Measurements from ENCODE around the gene GGT6. TPM values are rescaled to one million over a fixed set of nuclear protein-coding genes. Genes with fewer than 3 reads are reported as not detected.

The GGT6 gene
- polyA plus RNA-seq, 2 of the 4 experiments (the other 2 are of a cell fraction): not detected

DNA sequence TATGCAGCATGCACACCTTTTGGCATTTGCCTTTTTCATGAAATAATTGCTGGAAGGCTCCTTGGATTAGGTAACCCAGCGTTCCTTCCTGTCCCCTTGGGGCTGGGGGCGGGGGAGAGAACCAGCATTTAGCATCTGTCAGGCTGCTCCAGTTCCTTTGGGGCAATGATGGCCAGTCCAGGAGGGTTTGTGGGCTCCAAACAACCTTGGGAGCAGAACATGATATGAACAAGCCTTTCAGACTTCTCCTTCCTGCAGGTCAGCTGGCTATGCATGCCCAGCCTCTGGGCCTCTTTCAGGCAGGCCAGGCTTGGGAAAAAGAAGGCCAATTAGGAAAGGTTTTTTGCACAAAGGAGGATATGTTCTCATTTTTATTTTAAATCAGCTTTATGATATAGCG, 22.8 kb upstream of the GGT6 start:
- H3K4me1 ChIP-seq: peaks cover 7% of the 10 kb centered on the region; the same call in 2 of the 3 replicates
- no peak overlapping the region; the same call in 2 of the 3 replicates for H3K4me2 ChIP-seq
- no peak overlapping the region for H3K27ac ChIP-seq
- no peaks in the 10 kb centered on the region for H3K9me3 ChIP-seq
- no peak overlapping the region; the same call in 2 of the 3 replicates for H3K4me3 ChIP-seq
- TF ChIP-seq PHF8 (IDR thresholded peaks at IDR 0.05; ENCODE audit: borderline replicate concordance, low read depth) (no peak), JUNB (IDR thresholded peaks at IDR 0.05) (no peak), CEBPB (IDR thresholded peaks at IDR 0.05) (no peak), RAD21 (conservative IDR thresholded peaks at IDR 0.05 in 1 of 2, IDR thresholded peaks at IDR 0.05 in 1 of 2) (no peak), MYC (IDR thresholded peaks at IDR 0.05; ENCODE audit: borderline replicate concordance, low read length) (no peak), ZSCAN20 (CRISPR knock-in tag; IDR thresholded peaks at IDR 0.05) (no peak), MAZ (IDR thresholded peaks at IDR 0.05; ENCODE audit: borderline replicate concordance, low read depth, low read length) (no peak)
- TF ChIP-seq, protein P1, sequence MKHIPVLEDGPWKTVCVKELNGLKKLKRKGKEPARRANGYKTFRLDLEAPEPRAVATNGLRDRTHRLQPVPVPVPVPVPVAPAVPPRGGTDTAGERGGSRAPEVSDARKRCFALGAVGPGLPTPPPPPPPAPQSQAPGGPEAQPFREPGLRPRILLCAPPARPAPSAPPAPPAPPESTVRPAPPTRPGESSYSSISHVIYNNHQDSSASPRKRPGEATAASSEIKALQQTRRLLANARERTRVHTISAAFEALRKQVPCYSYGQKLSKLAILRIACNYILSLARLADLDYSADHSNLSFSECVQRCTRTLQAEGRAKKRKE (CRISPR knock-in tag; IDR thresholded peaks at IDR 0.05; ENCODE audit: low read depth): no peak
- WGBS (ENCODE audit: missing lambda C conversion rate): 55% methylated on average over 3 of the region's 3 CpGs
- no peak for FAIRE-seq
- no peak for DNase-seq (ENCODE audit: low read depth in 1 of 2, low spot score in 1 of 2)
- ChIA-PET CTCF (interaction anchor here (0.6 to 2.6 kb wide), 14 partner anchors 9 to 49 kb away, joined by 3 to 24 read pairs (median 4); no protein-coding TSS in a partner anchor), POLR2A (no interaction called here)
- no peak for ATAC-seq

DNA sequence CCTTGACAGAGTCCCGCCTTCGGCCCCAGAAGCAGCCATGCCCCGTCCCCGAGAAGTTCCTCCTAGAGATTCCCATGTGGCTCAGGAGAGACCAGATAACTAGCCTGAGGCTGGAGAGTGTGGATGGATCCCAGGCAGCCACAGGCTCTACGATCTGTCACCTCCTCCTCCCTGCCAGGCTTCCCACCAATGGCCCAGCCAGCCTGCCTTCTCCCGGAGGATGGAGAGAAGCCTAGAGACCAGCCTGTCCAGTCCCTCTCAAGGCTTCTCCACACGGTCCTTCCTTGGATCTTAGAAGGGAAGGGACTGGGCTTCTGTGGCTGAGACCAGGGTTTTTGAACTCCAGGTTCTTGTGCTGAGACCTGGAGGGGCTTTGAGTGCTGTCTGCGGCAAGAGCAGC, 22.3 kb upstream of the GGT6 start:
- WGBS (ENCODE audit: missing lambda C conversion rate): 62% methylated on average over 8 of the region's 8 CpGs
- no peak overlapping the region for H3K4me3 ChIP-seq
- peaks cover 7% of the 10 kb centered on the region; the same call in 2 of the 3 replicates for H3K4me1 ChIP-seq
- no peak for DNase-seq (ENCODE audit: low read depth in 1 of 2, low spot score in 1 of 2)
- no peaks in the 10 kb centered on the region for H3K9me3 ChIP-seq
- POLR2A ChIA-PET: no interaction called here
- H3K27ac ChIP-seq: no peak overlapping the region
- TF ChIP-seq HOXB5 (CRISPR knock-in tag; IDR thresholded peaks at IDR 0.05) (no peak), ESRRA (IDR thresholded peaks at IDR 0.05; ENCODE audit: borderline replicate concordance, low read length) (no peak), JUNB (IDR thresholded peaks at IDR 0.05) (no peak), EHMT2 (IDR thresholded peaks at IDR 0.05; ENCODE audit: low read depth) (no peak), FOSL2 (IDR thresholded peaks at IDR 0.05) (no peak), FOSL2 (CRISPR knock-in tag; IDR thresholded peaks at IDR 0.05) (no peak), ZC3H11A (IDR thresholded peaks at IDR 0.05) (no peak)
- ATAC-seq: no peak
- CTCF ChIA-PET: interaction anchor here (4.1 kb wide), 1 partner anchor 15 kb away, joined by 69 read pairs; no protein-coding TSS in a partner anchor
- H3K4me2 ChIP-seq: no peak overlapping the region
- no peak for FAIRE-seq

DNA sequence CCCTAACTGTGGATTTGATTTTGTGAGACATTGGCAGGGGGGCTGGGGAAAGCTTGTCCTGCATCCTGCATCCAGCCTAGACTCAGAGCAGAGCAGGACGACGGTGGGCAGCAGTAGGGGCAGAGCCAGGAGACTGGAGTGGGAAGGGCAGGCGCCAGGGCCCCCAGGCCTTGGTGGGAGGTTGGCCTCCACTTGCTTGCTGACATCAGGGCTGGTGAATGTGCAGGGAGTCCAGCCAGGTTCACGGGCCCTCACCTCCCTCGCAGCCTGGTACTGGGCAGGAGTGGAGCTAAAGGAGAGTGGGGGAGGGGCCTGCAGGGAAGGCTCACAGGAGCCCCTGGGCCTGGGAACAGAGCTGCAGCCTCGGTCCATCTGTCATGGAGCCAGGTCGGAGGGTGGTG, 21.7 kb upstream of the GGT6 start:
- ATAC-seq (no peak), FAIRE-seq (no peak), DNase-seq (ENCODE audit: low read depth in 1 of 2, low spot score in 1 of 2) (no peak)
- peaks cover 7% of the 10 kb centered on the region; the same call in 2 of the 3 replicates for H3K4me1 ChIP-seq
- H3K27ac ChIP-seq: no peak overlapping the region
- POLR2A ChIA-PET: interaction anchor here (0.6 kb wide), 1 partner anchor 15 kb away, joined by 4 read pairs; no protein-coding TSS in a partner anchor
- no peaks in the 10 kb centered on the region for H3K9me3 ChIP-seq
- no peak overlapping the region for H3K4me2 ChIP-seq
- CTCF ChIA-PET: interaction anchor here (1.5 to 4.1 kb wide), 2 partner anchors 14 to 43 kb away, joined by 4 to 69 read pairs; no protein-coding TSS in a partner anchor
- H3K4me3 ChIP-seq: no peak overlapping the region
- 39% methylated on average over 7 of the region's 7 CpGs for WGBS (ENCODE audit: missing lambda C conversion rate)
- TF ChIP-seq, protein P2, sequence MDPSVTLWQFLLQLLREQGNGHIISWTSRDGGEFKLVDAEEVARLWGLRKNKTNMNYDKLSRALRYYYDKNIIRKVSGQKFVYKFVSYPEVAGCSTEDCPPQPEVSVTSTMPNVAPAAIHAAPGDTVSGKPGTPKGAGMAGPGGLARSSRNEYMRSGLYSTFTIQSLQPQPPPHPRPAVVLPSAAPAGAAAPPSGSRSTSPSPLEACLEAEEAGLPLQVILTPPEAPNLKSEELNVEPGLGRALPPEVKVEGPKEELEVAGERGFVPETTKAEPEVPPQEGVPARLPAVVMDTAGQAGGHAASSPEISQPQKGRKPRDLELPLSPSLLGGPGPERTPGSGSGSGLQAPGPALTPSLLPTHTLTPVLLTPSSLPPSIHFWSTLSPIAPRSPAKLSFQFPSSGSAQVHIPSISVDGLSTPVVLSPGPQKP (IDR thresholded peaks at IDR 0.05; ENCODE audit: low read depth, low read length): no peak
- TF ChIP-seq, protein P3, sequence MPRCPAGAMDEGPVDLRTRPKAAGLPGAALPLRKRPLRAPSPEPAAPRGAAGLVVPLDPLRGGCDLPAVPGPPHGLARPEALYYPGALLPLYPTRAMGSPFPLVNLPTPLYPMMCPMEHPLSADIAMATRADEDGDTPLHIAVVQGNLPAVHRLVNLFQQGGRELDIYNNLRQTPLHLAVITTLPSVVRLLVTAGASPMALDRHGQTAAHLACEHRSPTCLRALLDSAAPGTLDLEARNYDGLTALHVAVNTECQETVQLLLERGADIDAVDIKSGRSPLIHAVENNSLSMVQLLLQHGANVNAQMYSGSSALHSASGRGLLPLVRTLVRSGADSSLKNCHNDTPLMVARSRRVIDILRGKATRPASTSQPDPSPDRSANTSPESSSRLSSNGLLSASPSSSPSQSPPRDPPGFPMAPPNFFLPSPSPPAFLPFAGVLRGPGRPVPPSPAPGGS (IDR thresholded peaks at IDR 0.05): no peak
- TF ChIP-seq ZSCAN20 (CRISPR knock-in tag; IDR thresholded peaks at IDR 0.05) (no peak), EHMT2 (IDR thresholded peaks at IDR 0.05; ENCODE audit: low read depth) (no peak), KDM1A (IDR thresholded peaks at IDR 0.05; ENCODE audit: low read depth) (no peak), CBX2 (IDR thresholded peaks at IDR 0.05; ENCODE audit: borderline replicate concordance, low read depth) (no peak), MAZ (IDR thresholded peaks at IDR 0.05; ENCODE audit: borderline replicate concordance, low read depth, low read length) (no peak), FOSL2 (IDR thresholded peaks at IDR 0.05) (no peak), FOSL2 (CRISPR knock-in tag; IDR thresholded peaks at IDR 0.05) (no peak), RFX5 (IDR thresholded peaks at IDR 0.05) (no peak), HDAC2 (IDR thresholded peaks at IDR 0.05) (no peak), HOXA7 (CRISPR knock-in tag; IDR thresholded peaks at IDR 0.05) (no peak), SMC3 (IDR thresholded peaks at IDR 0.05) (no peak)
- TF ChIP-seq, protein P4, sequence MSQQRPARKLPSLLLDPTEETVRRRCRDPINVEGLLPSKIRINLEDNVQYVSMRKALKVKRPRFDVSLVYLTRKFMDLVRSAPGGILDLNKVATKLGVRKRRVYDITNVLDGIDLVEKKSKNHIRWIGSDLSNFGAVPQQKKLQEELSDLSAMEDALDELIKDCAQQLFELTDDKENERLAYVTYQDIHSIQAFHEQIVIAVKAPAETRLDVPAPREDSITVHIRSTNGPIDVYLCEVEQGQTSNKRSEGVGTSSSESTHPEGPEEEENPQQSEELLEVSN (IDR thresholded peaks at IDR 0.05; ENCODE audit: borderline replicate concordance, low read depth): no peak
- TF ChIP-seq, protein P5, sequence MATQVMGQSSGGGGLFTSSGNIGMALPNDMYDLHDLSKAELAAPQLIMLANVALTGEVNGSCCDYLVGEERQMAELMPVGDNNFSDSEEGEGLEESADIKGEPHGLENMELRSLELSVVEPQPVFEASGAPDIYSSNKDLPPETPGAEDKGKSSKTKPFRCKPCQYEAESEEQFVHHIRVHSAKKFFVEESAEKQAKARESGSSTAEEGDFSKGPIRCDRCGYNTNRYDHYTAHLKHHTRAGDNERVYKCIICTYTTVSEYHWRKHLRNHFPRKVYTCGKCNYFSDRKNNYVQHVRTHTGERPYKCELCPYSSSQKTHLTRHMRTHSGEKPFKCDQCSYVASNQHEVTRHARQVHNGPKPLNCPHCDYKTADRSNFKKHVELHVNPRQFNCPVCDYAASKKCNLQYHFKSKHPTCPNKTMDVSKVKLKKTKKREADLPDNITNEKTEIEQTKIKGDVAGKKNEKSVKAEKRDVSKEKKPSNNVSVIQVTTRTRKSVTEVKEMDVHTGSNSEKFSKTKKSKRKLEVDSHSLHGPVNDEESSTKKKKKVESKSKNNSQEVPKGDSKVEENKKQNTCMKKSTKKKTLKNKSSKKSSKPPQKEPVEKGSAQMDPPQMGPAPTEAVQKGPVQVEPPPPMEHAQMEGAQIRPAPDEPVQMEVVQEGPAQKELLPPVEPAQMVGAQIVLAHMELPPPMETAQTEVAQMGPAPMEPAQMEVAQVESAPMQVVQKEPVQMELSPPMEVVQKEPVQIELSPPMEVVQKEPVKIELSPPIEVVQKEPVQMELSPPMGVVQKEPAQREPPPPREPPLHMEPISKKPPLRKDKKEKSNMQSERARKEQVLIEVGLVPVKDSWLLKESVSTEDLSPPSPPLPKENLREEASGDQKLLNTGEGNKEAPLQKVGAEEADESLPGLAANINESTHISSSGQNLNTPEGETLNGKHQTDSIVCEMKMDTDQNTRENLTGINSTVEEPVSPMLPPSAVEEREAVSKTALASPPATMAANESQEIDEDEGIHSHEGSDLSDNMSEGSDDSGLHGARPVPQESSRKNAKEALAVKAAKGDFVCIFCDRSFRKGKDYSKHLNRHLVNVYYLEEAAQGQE (IDR thresholded peaks at IDR 0.05): no peak
